ENCODE results near the gene GDI1. TPM values are rescaled to one million over a fixed set of nuclear protein-coding genes. Genes with fewer than 3 reads are reported as not detected.

The GDI1 gene
- total RNA-seq, 1 donor from 2014 or later: 104 TPM

DNA sequence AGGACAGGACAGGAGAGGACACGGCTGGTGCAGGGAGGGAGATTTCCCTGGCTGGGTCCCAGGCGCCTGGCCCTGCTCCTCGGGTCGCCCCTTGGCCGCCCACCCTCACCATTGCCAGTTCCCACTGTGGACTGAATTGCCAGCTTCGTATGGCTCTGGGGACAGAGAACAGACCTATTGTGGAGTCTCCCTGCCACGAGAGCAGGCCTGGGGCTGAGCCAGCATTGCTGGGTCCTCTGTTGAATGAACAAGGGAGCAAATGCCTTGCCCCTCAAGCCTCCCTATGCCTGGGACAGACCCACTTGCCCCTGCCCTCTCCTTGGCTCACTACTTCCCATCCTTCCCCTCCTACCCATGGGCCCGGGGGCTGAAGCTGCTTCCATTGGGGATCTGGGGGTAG is 25.4 kb downstream of the GDI1 start:
- DNase-seq (ENCODE audit: low read depth): no peak

- DNase-seq (ENCODE audit: low read depth): no peak
Observed at GRCh38 chrX:154463611-154464220, 26.8 kb downstream of the GDI1 start.

GRCh38 chrX:154464806-154465365 is 27.9 kb downstream of the GDI1 start:
- no peak for DNase-seq (ENCODE audit: low read depth)

- no peak for DNase-seq (ENCODE audit: low read depth)
Observed at GRCh38 chrX:154465601-154466000, 28.6 kb downstream of the GDI1 start.

- DNase-seq (ENCODE audit: low read depth): no peak
Observed at GRCh38 chrX:154466036-154466435, 29.1 kb downstream of the GDI1 start.

GRCh38 chrX:154466907-154467306 is 30.0 kb downstream of the GDI1 start:
- DNase-seq (ENCODE audit: low read depth): no peak

- DNase-seq (ENCODE audit: low read depth): no peak
Observed at GRCh38 chrX:154467556-154467955, 30.6 kb downstream of the GDI1 start.

DNA sequence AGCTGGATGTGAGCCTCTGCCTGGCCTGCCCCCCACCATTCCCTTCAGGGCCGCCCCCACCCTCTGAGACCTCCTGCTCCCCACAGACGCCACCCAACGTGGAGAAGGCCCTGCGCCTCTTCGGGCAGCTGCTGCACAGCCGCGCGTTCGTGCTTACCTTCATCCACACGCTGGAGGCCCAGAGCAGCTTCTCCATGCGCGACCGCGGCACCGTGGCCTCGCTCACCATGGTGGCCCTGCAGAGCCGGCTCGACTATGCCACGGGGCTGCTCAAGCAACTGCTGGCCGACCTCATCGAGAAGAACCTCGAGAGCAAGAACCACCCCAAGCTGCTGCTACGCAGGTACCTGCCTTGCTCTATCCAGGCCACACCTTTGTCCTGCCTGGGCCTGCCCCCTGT is 31.3 kb downstream of the GDI1 start:
- no peak for DNase-seq (ENCODE audit: low read depth)

- no peak for DNase-seq (ENCODE audit: low read depth)
Observed at GRCh38 chrX:154469114-154469513, 32.2 kb downstream of the GDI1 start.

DNA sequence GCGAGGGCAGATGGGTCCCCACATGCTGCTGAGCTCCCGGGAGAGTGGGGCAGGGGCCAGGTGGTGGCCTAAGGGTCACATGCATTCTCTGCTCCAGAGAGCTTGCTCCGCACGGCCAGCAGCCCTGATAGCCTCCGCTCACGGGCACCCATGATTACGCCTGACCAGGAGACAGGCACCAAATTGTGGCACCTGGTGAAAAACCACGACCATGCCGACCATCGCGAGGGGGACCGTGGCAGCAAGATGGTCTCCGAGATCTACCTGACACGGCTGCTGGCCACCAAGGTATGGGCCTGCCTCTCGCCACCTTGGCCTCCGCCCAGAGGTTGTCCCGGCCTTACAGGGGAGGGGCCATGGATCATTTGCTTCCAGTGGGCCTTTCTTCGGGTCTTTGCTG is 32.9 kb downstream of the GDI1 start:
- DNase-seq (ENCODE audit: low read depth): no peak

- no peak for DNase-seq (ENCODE audit: low read depth)
Observed at GRCh38 chrX:154470434-154470833, 33.5 kb downstream of the GDI1 start.

DNA sequence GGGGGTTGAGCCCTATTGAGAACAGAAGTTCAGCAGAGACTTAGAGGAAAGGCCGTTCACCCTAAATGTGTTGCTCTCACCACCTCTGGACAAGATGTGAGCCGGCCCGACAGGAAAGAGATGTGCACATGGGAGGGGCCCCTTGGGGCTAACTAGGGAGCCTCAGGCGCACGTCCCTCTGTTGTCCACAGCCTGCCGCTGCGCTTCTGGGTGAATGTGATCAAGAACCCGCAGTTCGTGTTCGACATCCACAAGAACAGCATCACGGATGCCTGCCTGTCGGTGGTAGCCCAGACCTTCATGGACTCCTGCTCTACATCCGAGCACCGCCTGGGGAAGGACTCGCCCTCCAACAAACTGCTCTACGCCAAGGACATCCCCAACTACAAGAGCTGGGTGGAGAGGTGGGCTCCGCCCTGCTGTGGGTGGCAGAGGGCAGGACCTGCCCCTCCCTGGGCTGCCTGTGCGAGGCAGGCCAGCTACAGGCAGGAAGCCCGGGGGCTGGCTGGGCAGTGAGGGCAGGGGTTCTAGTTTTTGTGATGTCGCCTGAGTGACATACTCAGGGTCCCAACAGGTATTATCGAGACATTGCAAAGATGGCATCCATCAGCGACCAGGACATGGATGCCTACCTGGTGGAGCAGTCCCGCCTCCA is 34.1 kb downstream of the GDI1 start:
- no peak for DNase-seq (ENCODE audit: low read depth)

DNA sequence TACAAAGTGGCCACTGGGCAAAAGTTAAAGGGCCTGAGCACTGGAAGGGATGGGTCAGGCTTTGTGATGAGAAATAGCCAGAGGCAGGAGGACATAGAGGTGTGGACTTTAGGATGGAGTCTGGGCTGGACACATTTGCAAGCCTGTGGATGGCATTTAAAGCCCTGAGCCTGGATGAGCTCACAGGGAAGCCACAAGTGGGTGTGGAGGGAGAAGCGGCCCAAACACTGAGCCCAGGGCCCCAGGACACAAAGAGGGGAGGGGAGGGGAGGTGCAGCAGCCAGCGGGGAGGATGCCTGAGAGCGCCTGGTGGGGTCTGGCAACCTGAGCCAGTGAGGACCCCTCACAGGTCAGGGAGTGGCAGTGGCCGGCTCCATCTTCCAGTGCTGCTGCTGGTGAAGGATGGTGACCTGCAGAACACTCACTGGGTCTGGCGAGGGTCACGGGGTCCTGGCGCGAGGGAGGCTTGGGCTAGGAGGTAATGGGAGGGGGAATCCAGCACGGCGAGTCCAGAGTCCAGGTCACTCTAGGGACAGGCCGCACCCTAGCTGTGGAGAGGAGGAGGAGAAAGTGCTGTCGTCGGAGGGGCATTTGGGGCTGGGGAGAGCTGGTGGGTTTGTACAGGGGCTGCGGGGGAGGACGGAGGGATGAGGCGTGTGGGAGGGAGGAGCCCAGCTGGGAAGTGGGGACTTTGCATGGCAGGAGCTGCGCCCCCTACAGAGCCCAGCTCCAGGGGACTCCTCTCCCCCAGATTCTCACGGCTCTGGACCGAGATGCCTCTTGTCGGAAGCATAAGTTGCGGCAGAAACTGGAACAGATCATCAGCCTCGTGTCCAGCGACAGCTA is 35.1 kb downstream of the GDI1 start:
- no peak for DNase-seq (ENCODE audit: low read depth)

GRCh38 chrX:154472685-154473632 is 36.0 kb downstream of the GDI1 start:
- DNase-seq (ENCODE audit: low read depth): no peak

DNA sequence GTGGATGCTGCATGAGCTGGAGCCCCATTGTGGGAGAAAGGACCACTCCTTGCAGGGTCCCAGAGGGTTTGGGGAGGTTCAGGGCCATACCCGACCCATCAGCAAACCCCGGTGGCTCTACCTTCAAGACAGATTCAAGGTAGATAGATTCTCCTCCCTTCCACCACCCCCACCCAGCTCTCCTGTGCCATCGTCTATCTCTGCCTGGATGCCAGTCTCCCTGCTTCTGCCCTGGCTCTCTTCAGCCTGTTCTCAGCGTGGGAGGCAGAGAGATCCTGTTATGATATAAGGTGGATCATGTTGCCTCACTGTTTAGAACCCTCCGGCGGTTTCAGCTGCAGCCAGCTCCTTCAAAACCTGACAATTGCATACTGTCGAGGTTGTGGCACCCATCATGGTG is 36.7 kb downstream of the GDI1 start:
- DNase-seq (ENCODE audit: low read depth): no peak

DNA sequence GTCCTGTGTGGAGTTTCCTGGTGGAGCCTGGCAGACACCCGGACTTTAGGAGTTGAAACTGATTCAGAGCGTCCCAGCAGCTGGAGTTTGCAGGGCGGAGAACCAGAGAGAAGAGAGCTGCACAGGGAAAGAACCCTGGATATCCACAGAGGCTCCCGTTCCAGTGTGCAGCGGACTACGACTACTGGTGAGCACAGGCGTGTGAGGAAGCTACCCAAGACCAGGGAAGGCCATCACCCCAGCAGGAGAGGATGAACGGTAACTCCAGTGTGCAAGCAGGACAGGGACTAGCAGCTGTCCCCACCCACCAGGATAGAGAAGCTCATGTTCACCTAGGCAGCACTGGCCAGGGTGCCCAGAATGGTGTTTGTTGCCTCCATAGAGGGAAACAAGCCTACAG is 39.9 kb downstream of the GDI1 start:
- DNase-seq (ENCODE audit: low read depth): no peak

- no peak for DNase-seq (ENCODE audit: low read depth)
Observed at GRCh38 chrX:154477891-154478477, 41.0 kb downstream of the GDI1 start.

- DNase-seq (ENCODE audit: low read depth): peak; percentile 47
Observed at GRCh38 chrX:154478728-154479622, 42.0 kb downstream of the GDI1 start, which contains the start of gene LAGE3. LAGE3 (minus strand) TSS chrX:154479281; CDS start chrX:154478915, 366 bp downstream.

- DNase-seq (ENCODE audit: low read depth): no peak
Observed at GRCh38 chrX:154481195-154481594, 44.2 kb downstream of the GDI1 start.
